SU-DHL-6 (cell line): ENCODE data around the gene AKT3.

ENCODE experiments used
- H2AFZ ChIP-seq: fragments of 200-600 bp; sonication (generic); 2 replicates; pipeline ENCODE4 v1.6.1; 2014; ENCODE audit warnings: low read depth, mild to moderate bottlenecking, moderate library complexity, mixed read lengths, antibody characterized with exemption, low read length; ENCODE audit not compliant: severe bottlenecking
- H3F3A ChIP-seq: fragments of 200-600 bp; shearing (Covaris generic); 2 replicates; pipeline ENCODE4 v1.6.0; 2016; ENCODE audit warnings: antibody characterized with exemption, mild to moderate bottlenecking; ENCODE audit not compliant: insufficient read depth
- H3K27ac ChIP-seq: fragments of 200-600 bp; sonication (generic); 2 replicates; pipeline ENCODE4 v1.5.1; 2016; ENCODE audit warnings: low read depth, mild to moderate bottlenecking, low read length, moderate library complexity, mixed read lengths
- H3K27me3 ChIP-seq: fragments of 200-600 bp; sonication (generic), shearing (Covaris generic); 2 replicates; pipeline ENCODE4 v1.6.0; 2014; ENCODE audit warnings: mild to moderate bottlenecking, low read length
- H3K36me3 ChIP-seq: fragments of 200-600 bp; sonication (generic); 2 replicates; pipeline ENCODE4 v1.6.1; 2014; ENCODE audit warnings: mild to moderate bottlenecking, low read length, mixed read lengths
- H3K4me2 ChIP-seq: fragments of 300-600, 200-600 bp; shearing (Covaris generic), sonication (generic); 2 replicates; pipeline ENCODE4 v1.6.0; 2014; ENCODE audit warnings: low read length, low read depth, mild to moderate bottlenecking; ENCODE audit not compliant: poor library complexity, severe bottlenecking
- H3K4me3 ChIP-seq: fragments of 200-600 bp; sonication (generic); 2 replicates; pipeline ENCODE4 v1.5.1; 2014; ENCODE audit warnings: antibody characterized with exemption, low read length, mild to moderate bottlenecking, mixed read lengths; ENCODE audit not compliant: insufficient read depth, poor library complexity, severe bottlenecking
- H3K79me2 ChIP-seq: fragments of 200-600 bp; sonication (generic); 2 replicates; pipeline ENCODE4 v1.6.1; 2014; ENCODE audit warnings: mild to moderate bottlenecking, low read length, moderate library complexity; ENCODE audit not compliant: insufficient read depth
- H3K9ac ChIP-seq: fragments of 200-600 bp; sonication (generic); 2 replicates; pipeline ENCODE4 v1.7.0; 2014; ENCODE audit warnings: mild to moderate bottlenecking, low read length
- H3K9me2 ChIP-seq: fragments of 200-600 bp; sonication (generic); replicated peaks from 2 replicates; pipeline ENCODE4 v1.6.1; 2014; ENCODE audit warnings: low read length; ENCODE audit not compliant: insufficient read depth
- H3K9me3 ChIP-seq: fragments of 200-600 bp; sonication (generic); 2 replicates; pipeline ENCODE4 v1.6.1; 2014; ENCODE audit warnings: low read length, mixed read lengths; ENCODE audit not compliant: insufficient read depth
- H4K20me1 ChIP-seq: fragments of 200-600 bp; sonication (generic); 2 replicates; pipeline ENCODE4 v1.6.1; 2014; ENCODE audit warnings: low read depth, mild to moderate bottlenecking, antibody characterized with exemption, low read length, moderate library complexity, mixed read lengths
- CTCF ChIP-seq: fragments of 200-600 bp; sonication (generic); IDR thresholded peaks from one replicate; pipeline ENCODE4 v1.5.1; 2017; ENCODE audit warnings: antibody characterized with exemption, mild to moderate bottlenecking, low read length, moderate library complexity; ENCODE audit not compliant: insufficient read depth, poor library complexity, severe bottlenecking
- EZH2phosphoT487 ChIP-seq: fragments of 200-600 bp; sonication (generic), shearing (Covaris generic); conservative IDR thresholded peaks from 2 replicates; pipeline ENCODE4 v1.6.1; 2018; ENCODE audit warnings: mild to moderate bottlenecking, antibody characterized with exemption, low read length, moderate library complexity, mixed read lengths

AKT3 gene

GRCh38 chr1:243587823-243588560 is 262.1 kb downstream of the AKT3 start:
- Histone ChIP-seq H4K20me1 (no peaks in the 10 kb centered on the region), H3K79me2 (no peaks in the 10 kb centered on the region), H3K9me2 (no peaks in the 10 kb centered on the region), H3K27ac (no peak overlapping the region), H3K4me3 (no peak overlapping the region), H2AFZ (no peak overlapping the region), H3K9ac (no peak overlapping the region), H3F3A (no peaks in the 10 kb centered on the region), H3K4me2 (no peak overlapping the region), H3K27me3 (no peaks in the 10 kb centered on the region), H3K9me3 (peaks cover 5% of the 10 kb centered on the region; the same call in 1 of the 2 replicates), H3K36me3 (no peaks in the 10 kb centered on the region)
- TF ChIP-seq CTCF (no peak), EZH2phosphoT487 (no peak)

- Histone ChIP-seq H3K36me3 (no peaks in the 10 kb centered on the region), H3K79me2 (no peaks in the 10 kb centered on the region), H2AFZ (no peak overlapping the region), H4K20me1 (no peaks in the 10 kb centered on the region), H3K9ac (no peak overlapping the region), H3K4me3 (no peak overlapping the region), H3F3A (no peaks in the 10 kb centered on the region), H3K27me3 (no peaks in the 10 kb centered on the region), H3K9me2 (no peaks in the 10 kb centered on the region), H3K9me3 (peaks cover 5% of the 10 kb centered on the region; the same call in 1 of the 2 replicates), H3K27ac (no peak overlapping the region), H3K4me2 (no peak overlapping the region)
- TF ChIP-seq CTCF (no peak), EZH2phosphoT487 (no peak)
These were observed 262.8 kb downstream of the AKT3 start for GRCh38 chr1:243587285-243587684.

- Histone ChIP-seq H3K4me2 (no peak overlapping the region), H3K36me3 (no peaks in the 10 kb centered on the region), H4K20me1 (no peaks in the 10 kb centered on the region), H2AFZ (no peak overlapping the region), H3K79me2 (no peaks in the 10 kb centered on the region), H3K27ac (no peak overlapping the region), H3K4me3 (no peak overlapping the region), H3K9ac (no peak overlapping the region), H3K27me3 (no peaks in the 10 kb centered on the region), H3F3A (no peaks in the 10 kb centered on the region), H3K9me2 (no peaks in the 10 kb centered on the region), H3K9me3 (peaks cover 5% of the 10 kb centered on the region; the same call in 1 of the 2 replicates)
- TF ChIP-seq EZH2phosphoT487, result no peak
- TF ChIP-seq CTCF, result no peak
These were observed 264.1 kb downstream of the AKT3 start for GRCh38 chr1:243585982-243586381.
